Measurements from ENCODE around the gene TSSK1B.
"Not testable (repeated sequence)": the region's sequence is repeated elsewhere in the genome, so short reads cannot be mapped to it uniquely, and the experiment has no call there.

The TSSK1B gene

DNA sequence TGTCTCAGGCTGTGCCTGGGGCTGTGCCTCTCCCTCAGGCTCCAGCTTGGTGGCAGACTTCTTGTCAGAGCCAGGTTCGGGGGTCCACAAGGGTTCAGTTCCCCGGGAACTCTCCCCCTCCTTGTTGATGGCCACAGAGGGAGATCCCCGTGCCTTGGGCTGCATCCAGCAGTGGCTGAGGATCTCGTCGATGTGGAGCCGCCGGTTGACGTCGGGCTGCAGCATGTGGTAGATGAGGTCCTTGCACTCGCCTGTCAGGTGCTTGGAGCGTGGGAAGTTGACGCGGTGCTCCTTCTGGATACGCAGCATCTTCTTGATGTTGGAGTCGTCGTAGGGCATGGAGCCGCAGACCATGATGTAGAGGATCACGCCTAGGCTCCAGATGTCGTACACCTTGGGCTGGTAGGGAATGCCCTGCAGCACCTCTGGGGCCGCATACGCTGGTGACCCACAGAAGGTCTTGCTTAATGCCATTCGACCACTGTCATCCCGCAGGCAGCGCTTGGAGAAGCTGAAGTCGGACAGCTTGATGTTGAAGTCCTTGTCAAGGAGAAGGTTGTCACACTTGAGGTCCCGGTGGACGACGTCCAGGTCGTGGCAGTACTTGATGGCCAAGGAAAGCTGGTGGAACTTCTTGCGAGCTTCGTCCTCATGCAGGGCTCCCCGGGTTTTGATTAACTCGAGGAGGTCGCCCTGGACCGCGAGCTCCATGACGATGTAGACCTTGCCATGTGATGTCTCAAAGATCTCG lies 752 bp downstream of the TSSK1B start:
- FAIRE-seq = no peak
- no peak for DNase-seq (ENCODE audit: insufficient read length, low spot score)
- no peak for TF ChIP-seq POLR2A (IDR thresholded peaks at IDR 0.05; ENCODE audit: low read depth, low read length)

DNA sequence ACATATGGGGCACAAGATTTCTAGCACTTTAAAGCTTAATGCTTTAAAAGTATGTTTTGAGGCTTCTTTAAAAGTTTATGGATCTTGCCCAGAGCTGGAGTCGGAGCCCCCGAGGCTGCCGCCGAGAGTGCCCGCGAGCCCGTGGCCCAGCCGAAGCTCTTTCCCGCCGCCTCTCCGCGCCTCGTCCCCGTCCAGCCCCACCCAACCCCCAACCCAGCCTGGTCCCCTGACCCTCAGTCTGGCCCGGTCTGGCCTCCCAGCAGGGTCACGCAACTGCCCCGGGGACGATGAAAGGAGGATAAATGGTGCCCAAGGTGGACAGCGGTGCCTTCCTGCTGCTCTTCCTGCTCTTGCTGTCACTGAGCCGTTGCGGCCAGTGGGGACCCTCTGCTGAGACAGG lies 1.7 kb downstream of the TSSK1B start:
- no peak for TF ChIP-seq POLR2A (IDR thresholded peaks at IDR 0.05; ENCODE audit: low read depth, low read length)
- no peak for FAIRE-seq
- DNase-seq (ENCODE audit: insufficient read length, low spot score) = no peak

- TF ChIP-seq POLR2A (IDR thresholded peaks at IDR 0.05; ENCODE audit: low read depth, low read length) = no peak
- FAIRE-seq (no peak), DNase-seq (ENCODE audit: insufficient read length, low spot score) (no peak)
Observed at GRCh38 chr5:113427871-113428574, 6.8 kb downstream of the TSSK1B start.

- FAIRE-seq (no peak), DNase-seq (ENCODE audit: insufficient read length, low spot score) (no peak)
- TF ChIP-seq POLR2A (IDR thresholded peaks at IDR 0.05; ENCODE audit: low read depth, low read length) = no peak
Observed at GRCh38 chr5:113425909-113426308, 8.9 kb downstream of the TSSK1B start.

DNA sequence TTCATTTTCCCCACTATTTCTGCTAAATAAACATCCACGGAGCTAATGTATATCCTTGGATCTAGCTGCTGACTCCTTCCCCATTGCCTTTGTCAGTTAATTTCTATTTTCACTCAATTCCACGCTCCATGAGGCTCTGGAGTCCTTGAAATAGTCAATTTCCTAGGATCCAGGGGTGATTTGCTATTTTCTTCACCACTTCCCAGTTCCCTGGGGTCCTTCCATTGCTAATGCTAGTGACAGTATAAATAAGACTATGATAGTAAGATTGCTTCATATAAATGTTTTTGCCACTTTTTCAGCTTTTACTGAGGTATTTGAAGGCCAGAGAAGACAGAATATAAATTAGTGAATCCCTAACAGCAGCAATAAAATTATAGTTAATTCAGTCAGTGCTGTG lies 13.1 kb downstream of the TSSK1B start:
- FAIRE-seq (no peak), DNase-seq (ENCODE audit: insufficient read length, low spot score) (no peak)
- no peak for TF ChIP-seq POLR2A (IDR thresholded peaks at IDR 0.05; ENCODE audit: low read depth, low read length)

DNA sequence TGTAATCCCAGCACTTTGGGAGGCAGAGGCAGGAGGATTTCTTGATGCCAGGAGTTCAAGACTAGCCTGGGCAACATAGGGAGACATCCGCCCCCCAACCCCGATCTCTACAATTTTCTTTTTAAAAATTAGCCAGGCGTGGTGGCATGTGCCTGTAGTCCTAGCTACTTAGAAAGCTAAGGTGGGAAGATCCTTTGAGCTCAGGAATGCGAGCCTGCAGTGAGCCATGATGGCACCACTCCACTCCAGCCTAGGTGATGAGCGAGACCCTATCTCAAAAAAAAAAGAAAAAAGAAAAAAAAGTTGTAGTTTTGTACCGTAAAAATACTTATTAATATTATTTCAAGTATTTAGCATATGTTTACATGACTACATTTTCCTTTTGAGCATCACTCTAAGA lies 29.3 kb downstream of the TSSK1B start:
- DNase-seq (ENCODE audit: insufficient read length, low spot score) (no peak), FAIRE-seq (no peak)
- no peak for TF ChIP-seq POLR2A (IDR thresholded peaks at IDR 0.05; ENCODE audit: low read depth, low read length)

DNA sequence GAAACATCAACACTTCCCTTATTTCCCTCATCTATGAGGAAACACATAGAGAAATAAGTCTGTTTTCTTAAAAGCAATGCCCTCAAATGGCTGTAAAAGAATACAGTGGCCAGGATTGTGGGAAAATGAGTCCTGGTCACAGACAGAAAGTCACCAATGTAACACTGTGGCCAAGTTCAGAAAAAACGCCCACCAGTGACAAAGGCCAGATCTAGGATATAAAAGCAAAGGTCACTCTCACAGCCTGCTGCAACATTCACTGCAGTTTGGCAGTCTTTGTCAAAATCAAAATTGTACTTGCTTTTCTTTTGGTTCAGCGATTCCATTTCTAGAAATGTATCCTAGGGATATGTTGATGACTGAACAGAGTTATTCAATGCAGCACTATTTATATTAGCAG lies 30.5 kb downstream of the TSSK1B start:
- no peak for TF ChIP-seq POLR2A (IDR thresholded peaks at IDR 0.05; ENCODE audit: low read depth, low read length)
- FAIRE-seq (no peak), DNase-seq (ENCODE audit: insufficient read length, low spot score) (no peak)

GRCh38 chr5:113397986-113398385 lies 36.8 kb downstream of the TSSK1B start:
- not testable (repeated sequence) for FAIRE-seq; DNase-seq (ENCODE audit: insufficient read length, low spot score)

DNA sequence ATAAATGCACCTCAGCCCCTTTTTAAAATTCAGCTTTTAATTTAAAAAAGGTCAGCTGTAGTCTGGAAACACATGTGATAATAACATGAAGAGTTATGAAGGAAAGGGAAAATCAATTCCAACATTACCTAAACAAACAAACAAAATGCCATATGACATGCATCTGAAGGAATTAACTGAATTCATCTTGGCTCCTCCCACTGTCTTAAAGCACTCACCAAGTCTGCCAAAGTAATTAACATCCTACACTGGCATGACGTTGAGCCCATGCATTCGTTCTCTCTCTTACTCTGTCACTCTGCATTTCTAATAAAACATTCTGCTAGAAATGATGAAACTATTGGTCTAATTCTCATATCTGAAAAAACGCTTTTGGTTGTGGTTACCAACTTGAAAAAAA lies 37.7 kb downstream of the TSSK1B start:
- no peak for DNase-seq (ENCODE audit: insufficient read length, low spot score)
- no peak for TF ChIP-seq POLR2A (IDR thresholded peaks at IDR 0.05; ENCODE audit: low read depth, low read length)
- FAIRE-seq = no peak

DNA sequence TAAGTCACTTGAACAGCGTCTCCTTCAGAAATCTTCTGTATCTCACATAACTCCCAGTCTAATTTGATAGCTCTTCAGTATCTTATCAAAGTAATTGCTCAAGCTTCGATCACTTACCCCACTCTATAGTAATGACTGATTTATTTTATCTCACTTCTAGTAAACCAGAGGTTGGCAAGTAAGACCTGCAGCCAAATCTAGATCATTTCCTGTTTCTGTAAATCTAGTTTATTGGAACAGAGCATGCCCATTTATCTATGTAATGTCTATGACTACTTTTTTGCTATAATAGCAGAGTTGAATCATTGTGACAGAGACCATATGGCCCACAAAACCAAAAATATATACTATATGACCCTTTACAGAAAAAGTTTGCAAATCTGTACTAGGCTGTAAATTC lies 40.1 kb downstream of the TSSK1B start:
- FAIRE-seq = no peak
- no peak for TF ChIP-seq POLR2A (IDR thresholded peaks at IDR 0.05; ENCODE audit: low read depth, low read length)
- no peak for DNase-seq (ENCODE audit: insufficient read length, low spot score)

GRCh38 chr5:113390224-113390623 lies 44.6 kb downstream of the TSSK1B start:
- FAIRE-seq (no peak), DNase-seq (ENCODE audit: insufficient read length, low spot score) (no peak)
- no peak for TF ChIP-seq POLR2A (IDR thresholded peaks at IDR 0.05; ENCODE audit: low read depth, low read length)

DNA sequence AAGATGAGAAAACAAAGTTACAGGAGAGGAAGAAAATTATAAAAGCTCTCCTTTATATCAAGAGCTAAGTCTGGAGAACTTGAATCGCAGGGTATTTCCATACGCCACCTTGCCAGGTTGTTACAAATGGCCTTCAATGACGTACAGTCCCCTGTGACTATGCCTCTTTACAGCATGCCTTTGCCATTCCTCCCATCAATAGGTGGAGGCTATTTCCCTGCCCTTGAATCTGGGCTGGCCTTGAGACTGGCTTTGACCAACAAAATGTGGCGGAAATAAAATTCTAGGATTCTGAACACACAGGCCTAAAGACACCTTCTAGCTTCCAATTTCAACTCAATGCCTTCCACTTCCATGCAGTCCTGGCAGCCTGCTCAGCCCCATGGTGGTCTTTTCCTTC lies 45.7 kb downstream of the TSSK1B start:
- DNase-seq (ENCODE audit: insufficient read length, low spot score) = no peak
- no peak for FAIRE-seq

GRCh38 chr5:113387844-113388243 lies 46.9 kb downstream of the TSSK1B start:
- no peak for FAIRE-seq

More for the DNA sequence above, 45.7 kb downstream of the TSSK1B start:
- TF ChIP-seq POLR2A (IDR thresholded peaks at IDR 0.05; ENCODE audit: low read depth, low read length) = no peak

DNA sequence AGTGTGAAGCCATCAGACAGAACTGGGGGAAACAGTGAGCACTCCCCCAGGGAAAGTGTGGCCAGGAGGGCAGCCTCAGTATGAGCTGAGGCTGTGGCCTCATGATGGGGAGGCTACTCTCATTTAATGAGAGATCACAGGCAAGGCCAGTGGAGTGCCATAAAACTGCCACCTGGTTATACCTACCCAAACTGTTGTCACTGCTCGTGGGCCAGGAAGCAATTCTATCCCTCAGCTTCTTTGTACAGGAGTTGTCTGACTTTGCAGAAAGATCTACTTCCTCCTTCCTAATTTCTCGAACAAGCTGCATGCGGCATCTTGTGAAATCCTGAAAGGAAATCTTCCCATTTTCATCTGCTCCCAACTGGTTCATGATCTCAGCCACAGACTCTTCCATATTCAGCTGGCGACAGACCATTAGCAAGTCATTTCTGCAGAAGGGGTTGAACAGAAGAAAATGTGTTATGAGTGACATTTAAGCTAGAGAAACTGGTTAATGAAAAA lies 50.0 kb downstream of the TSSK1B start:
- FAIRE-seq (no peak), DNase-seq (ENCODE audit: insufficient read length, low spot score) (no peak)
- no peak for TF ChIP-seq POLR2A (IDR thresholded peaks at IDR 0.05; ENCODE audit: low read depth, low read length)

More at GRCh38 chr5:113387844-113388243, 46.9 kb downstream of the TSSK1B start:
- DNase-seq (ENCODE audit: insufficient read length, low spot score) = no peak
- no peak for TF ChIP-seq POLR2A (IDR thresholded peaks at IDR 0.05; ENCODE audit: low read depth, low read length)

- FAIRE-seq = no peak
- no peak for TF ChIP-seq POLR2A (IDR thresholded peaks at IDR 0.05; ENCODE audit: low read depth, low read length)
- no peak for DNase-seq (ENCODE audit: insufficient read length, low spot score)
Observed at GRCh38 chr5:113382731-113383130, 52.1 kb downstream of the TSSK1B start.
